Measurements from ENCODE around the gene TMEM185B.
"Not testable (repeated sequence)": the region's sequence is repeated elsewhere in the genome, so short reads cannot be mapped to it uniquely, and the experiment has no call there.

Gene TMEM185B

DNA sequence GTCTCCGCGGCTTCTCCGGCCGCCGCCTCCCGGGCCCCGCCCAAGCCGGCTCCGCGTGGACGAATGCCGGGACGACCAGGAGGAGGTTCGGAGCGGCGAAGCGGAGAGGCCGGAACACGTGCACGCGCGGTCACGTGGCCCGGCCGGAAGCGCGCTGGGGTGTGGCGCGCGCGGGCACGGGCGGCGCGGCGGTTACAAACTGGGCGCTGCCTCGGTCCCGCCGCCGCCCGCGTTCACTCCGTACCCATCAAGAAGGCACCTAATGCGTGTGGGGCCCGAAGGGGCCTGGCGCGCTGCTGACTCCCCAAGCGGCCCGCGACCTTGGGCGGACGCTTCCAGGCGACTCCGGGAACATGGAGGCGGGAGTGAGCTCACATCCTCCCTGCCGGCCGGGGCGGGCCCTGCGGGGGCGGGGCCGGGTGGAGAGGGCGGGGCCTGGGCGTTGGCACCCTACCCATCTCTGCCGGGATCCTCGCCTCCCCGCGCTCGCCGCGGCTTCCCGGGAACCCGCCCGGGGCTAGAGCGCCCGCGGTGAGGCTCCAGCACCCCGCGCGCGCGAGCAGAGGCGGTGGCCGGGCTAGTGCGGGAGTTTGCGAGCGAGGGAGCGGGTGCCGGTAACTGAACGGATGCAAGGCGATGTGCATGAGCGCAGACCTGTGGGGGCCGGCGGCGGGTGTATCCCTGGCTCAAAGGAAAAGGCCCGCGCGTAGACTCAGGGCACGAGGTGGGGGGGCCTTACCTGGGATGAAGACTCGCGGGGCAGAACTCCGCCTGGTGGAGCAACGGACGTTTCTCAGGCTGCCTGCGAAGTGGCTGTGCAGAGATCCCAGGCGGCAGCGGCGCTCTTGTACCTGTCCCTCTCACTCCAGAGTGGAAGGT, at the start of gene TMEM185B:
Gene TMEM185B, minus strand, starts transcription at position 367 of the 879 bp plus-strand sequence. CDS start 424 bp downstream, outside the sequence.
- Histone ChIP-seq H3K36me3 (ENCODE audit: insufficient read depth, low read length) (no peaks in the 10 kb centered on the region), H3K9me3 (ENCODE audit: control insufficient read depth, insufficient read depth, low read length) (peaks cover 4% of the 10 kb centered on the region; the same call in 1 of the 2 replicates), H3K9ac (ENCODE audit: low read depth, low read length) (peak within 1 kb of the TSS; percentile 67), H3K4me1 (ENCODE audit: insufficient read depth, low read length) (no peaks in the 10 kb centered on the region; the same call in 1 of the 2 replicates)

DNA sequence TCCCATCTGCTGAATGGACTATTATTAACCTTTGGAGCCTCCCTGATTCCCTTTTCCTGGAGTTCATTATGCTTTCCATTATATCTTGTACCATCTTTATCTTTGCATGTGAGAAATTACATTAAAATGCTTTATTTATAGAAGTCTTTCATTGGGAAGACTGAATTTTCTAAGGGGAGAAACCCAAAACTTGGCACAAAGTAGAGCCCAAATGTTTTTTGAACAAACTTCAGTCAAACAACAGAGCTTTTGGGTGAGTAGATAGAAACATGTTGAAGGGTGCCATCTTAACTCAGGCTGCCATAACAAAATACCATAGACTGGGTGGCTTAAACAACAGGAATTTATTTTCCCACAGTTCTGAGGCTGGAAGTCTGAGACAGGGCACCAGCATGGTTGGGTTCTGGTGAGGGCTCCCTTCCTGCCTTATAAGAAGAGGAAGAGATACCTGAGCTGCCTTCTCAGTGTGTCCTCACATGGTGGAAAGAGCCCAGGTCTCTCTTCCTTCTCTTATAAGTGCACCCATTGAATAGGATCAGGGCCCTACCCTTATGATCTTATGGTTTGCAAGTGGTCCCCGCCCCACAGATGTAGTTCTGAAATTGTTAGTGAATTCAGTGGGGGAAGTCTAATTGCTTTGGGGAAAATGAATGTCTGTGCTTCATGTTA, 48.6 kb upstream of the TMEM185B start:
- H3K4me1 ChIP-seq (ENCODE audit: insufficient read depth, low read length), result no peaks in the 10 kb centered on the region
- no peak overlapping the region for H3K9ac ChIP-seq (ENCODE audit: low read depth, low read length)
- peaks cover 2% of the 10 kb centered on the region; the same call in 1 of the 2 replicates for H3K9me3 ChIP-seq (ENCODE audit: control insufficient read depth, insufficient read depth, low read length)
- no peaks in the 10 kb centered on the region for H3K36me3 ChIP-seq (ENCODE audit: insufficient read depth, low read length)

GRCh38 chr2:120269816-120270215, 46.6 kb upstream of the TMEM185B start:
- Histone ChIP-seq H3K9me3 (ENCODE audit: control insufficient read depth, insufficient read depth, low read length) (no peaks in the 10 kb centered on the region), H3K9ac (ENCODE audit: low read depth, low read length) (no peak overlapping the region), H3K4me1 (ENCODE audit: insufficient read depth, low read length) (no peaks in the 10 kb centered on the region), H3K36me3 (ENCODE audit: insufficient read depth, low read length) (no peaks in the 10 kb centered on the region)

DNA sequence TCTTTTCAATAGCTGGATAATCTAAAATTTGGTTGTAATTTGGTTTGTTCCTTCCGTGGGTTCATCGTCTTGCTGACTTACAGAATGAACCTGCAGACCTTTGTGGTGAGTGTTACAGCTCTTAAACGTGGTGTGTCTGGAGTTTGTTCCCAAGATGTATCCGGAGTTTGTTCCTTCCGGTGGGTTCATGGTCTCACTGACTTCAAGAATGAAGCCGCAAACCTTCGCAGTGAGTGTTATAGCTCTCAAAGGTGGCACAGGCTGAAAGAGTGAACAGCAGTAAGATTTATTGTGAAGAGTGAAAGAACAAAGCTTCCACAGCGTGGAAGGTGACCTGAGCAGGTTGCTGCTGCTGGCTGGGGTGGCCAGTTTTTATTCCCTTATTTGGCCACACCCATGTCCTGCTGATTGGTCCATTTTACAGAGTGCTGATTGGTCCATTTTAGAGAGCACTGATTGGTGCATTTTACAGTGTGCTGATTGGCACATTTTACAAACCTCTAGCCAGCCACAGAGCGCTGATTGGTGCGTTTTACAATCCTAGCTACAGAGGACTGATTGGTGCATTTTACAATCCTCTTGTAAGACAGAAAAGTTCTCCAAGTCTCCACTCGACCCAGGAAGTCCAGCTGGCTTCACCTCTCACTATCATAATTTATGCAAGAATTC, 46.0 kb upstream of the TMEM185B start:
- Histone ChIP-seq H3K9ac (ENCODE audit: low read depth, low read length) (no peak overlapping the region), H3K4me1 (ENCODE audit: insufficient read depth, low read length) (no peaks in the 10 kb centered on the region), H3K9me3 (ENCODE audit: control insufficient read depth, insufficient read depth, low read length) (no peaks in the 10 kb centered on the region), H3K36me3 (ENCODE audit: insufficient read depth, low read length) (no peaks in the 10 kb centered on the region)

GRCh38 chr2:120267348-120267747, 44.1 kb upstream of the TMEM185B start:
- H3K4me1 ChIP-seq (ENCODE audit: insufficient read depth, low read length), result no peaks in the 10 kb centered on the region
- H3K9ac ChIP-seq (ENCODE audit: low read depth, low read length), result no peak overlapping the region
- H3K9me3 ChIP-seq (ENCODE audit: control insufficient read depth, insufficient read depth, low read length), result no peaks in the 10 kb centered on the region
- no peaks in the 10 kb centered on the region for H3K36me3 ChIP-seq (ENCODE audit: insufficient read depth, low read length)

GRCh38 chr2:120265006-120265405, 41.8 kb upstream of the TMEM185B start:
- no peaks in the 10 kb centered on the region for H3K9me3 ChIP-seq (ENCODE audit: control insufficient read depth, insufficient read depth, low read length)
- H3K4me1 ChIP-seq (ENCODE audit: insufficient read depth, low read length), result no peaks in the 10 kb centered on the region
- no peak overlapping the region for H3K9ac ChIP-seq (ENCODE audit: low read depth, low read length)
- no peaks in the 10 kb centered on the region for H3K36me3 ChIP-seq (ENCODE audit: insufficient read depth, low read length)

- Histone ChIP-seq H3K4me1 (ENCODE audit: insufficient read depth, low read length) (no peaks in the 10 kb centered on the region), H3K9me3 (ENCODE audit: control insufficient read depth, insufficient read depth, low read length) (peaks cover 2% of the 10 kb centered on the region; the same call in 1 of the 2 replicates), H3K9ac (ENCODE audit: low read depth, low read length) (no peak overlapping the region), H3K36me3 (ENCODE audit: insufficient read depth, low read length) (no peaks in the 10 kb centered on the region)
These were observed 39.7 kb upstream of the TMEM185B start for GRCh38 chr2:120262761-120263428.

- Histone ChIP-seq H3K9ac (ENCODE audit: low read depth, low read length) (no peak overlapping the region), H3K4me1 (ENCODE audit: insufficient read depth, low read length) (no peaks in the 10 kb centered on the region), H3K36me3 (ENCODE audit: insufficient read depth, low read length) (no peaks in the 10 kb centered on the region), H3K9me3 (ENCODE audit: control insufficient read depth, insufficient read depth, low read length) (peaks cover 4% of the 10 kb centered on the region; the same call in 1 of the 2 replicates)
These were observed 39.0 kb upstream of the TMEM185B start for GRCh38 chr2:120262150-120262549.

DNA sequence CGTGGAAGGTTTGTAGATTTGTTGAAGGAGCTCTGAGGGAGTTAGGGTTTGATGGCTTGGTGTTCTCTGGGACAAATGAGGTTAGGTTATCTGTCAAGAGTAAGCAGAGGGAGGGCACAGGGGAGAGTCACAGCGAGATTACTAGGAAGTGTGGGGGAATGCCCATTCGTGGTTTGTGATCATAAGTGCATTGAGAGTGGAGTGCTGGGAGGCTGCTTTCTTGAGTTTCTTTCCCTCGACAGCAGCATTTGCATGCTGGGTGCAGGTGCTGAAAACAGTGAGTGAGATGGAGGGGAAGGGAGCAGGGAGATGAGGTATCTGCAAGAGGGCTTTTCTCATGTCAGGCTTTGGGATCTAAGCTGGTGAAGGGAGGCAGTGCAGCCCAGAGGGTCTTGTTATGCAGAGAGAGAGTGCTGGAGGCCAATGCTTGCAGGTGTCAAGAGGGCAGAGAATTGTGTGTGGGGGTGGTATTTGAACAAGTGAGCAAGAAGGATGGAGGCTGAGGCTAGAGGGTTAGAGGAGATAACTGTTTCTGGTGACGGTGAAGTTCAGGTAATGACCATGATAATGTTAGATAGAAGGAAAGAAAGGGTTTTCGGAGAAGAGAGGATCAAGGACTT, 38.3 kb upstream of the TMEM185B start:
- no peaks in the 10 kb centered on the region; the same call in 1 of the 2 replicates for H3K36me3 ChIP-seq (ENCODE audit: insufficient read depth, low read length)
- no peak overlapping the region for H3K9ac ChIP-seq (ENCODE audit: low read depth, low read length)
- no peaks in the 10 kb centered on the region for H3K4me1 ChIP-seq (ENCODE audit: insufficient read depth, low read length)
- H3K9me3 ChIP-seq (ENCODE audit: control insufficient read depth, insufficient read depth, low read length), result peaks cover 4% of the 10 kb centered on the region; the same call in 1 of the 2 replicates

DNA sequence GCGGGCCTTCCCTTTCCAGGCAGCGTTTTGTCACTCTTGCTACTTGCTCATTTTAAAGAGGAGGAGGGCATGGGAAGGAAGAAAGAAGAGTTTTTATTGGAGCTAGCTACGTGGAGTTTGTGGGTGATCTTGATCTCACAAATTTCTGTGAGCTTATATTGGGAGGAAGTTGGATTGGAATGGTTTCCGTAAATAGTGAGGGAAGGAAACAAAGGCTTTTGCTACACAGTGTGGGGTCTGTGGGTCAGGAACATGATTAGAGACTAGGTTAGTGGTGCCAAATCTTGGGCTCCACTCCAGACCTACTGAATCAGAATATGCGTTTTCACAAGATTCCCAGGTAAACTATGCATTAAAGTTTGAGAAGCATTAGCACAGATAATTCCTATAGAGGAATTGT, 37.5 kb upstream of the TMEM185B start:
- no peak overlapping the region for H3K9ac ChIP-seq (ENCODE audit: low read depth, low read length)
- no peaks in the 10 kb centered on the region; the same call in 1 of the 2 replicates for H3K36me3 ChIP-seq (ENCODE audit: insufficient read depth, low read length)
- H3K9me3 ChIP-seq (ENCODE audit: control insufficient read depth, insufficient read depth, low read length), result peaks cover 4% of the 10 kb centered on the region; the same call in 1 of the 2 replicates
- H3K4me1 ChIP-seq (ENCODE audit: insufficient read depth, low read length), result no peaks in the 10 kb centered on the region

DNA sequence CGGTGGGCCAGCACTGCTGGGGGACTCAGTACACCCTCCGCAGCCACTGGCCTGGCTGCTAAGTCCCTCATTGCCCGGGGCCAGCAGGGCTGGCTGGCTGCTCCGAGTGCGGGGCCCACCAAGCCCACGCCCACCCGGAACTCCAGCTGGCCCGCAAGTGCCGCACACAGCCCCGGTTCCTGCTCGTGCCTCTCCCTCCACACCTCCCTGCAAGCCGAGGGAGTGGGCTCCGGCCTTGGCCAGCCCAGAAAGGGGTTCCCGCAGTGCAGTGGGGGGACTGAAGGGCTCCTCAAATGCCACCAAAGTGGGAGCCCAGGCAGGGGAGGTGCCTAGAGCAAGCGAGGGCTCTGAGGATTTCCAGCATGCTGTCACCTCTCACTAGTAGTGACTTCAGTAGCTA, 36.7 kb upstream of the TMEM185B start:
- H3K9ac ChIP-seq (ENCODE audit: low read depth, low read length); H3K36me3 ChIP-seq (ENCODE audit: insufficient read depth, low read length); H3K4me1 ChIP-seq (ENCODE audit: insufficient read depth, low read length); H3K9me3 ChIP-seq (ENCODE audit: control insufficient read depth, insufficient read depth, low read length): not testable (repeated sequence)

DNA sequence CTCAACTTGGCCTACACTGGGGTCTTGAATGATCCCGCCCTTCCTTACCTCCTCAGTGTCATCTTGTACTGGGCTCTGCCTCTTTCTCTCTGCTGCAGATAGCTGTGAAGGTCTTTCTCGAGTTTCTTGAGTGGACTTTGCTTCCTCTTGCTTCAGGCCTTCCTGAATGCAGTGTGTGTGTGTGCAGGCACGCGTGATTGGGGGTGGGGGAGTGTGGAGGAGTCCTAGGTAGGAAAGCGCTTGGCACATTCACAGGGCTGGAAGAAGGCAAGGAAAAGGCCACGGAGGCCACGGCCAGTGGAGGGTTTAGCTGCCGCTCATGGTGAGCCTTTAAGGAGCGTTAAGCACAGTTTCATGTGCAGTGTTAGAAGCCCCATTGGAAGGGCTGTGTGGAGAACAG, 35.0 kb upstream of the TMEM185B start:
- H3K9ac ChIP-seq (ENCODE audit: low read depth, low read length), result no peak overlapping the region
- H3K4me1 ChIP-seq (ENCODE audit: insufficient read depth, low read length), result 0 out of 2 replicates have a peak, but pooled peaks cover 6% of the 10 kb centered on the region
- H3K36me3 ChIP-seq (ENCODE audit: insufficient read depth, low read length), result no peaks in the 10 kb centered on the region; the same call in 1 of the 2 replicates
- peaks cover 4% of the 10 kb centered on the region; the same call in 1 of the 2 replicates for H3K9me3 ChIP-seq (ENCODE audit: control insufficient read depth, insufficient read depth, low read length)

DNA sequence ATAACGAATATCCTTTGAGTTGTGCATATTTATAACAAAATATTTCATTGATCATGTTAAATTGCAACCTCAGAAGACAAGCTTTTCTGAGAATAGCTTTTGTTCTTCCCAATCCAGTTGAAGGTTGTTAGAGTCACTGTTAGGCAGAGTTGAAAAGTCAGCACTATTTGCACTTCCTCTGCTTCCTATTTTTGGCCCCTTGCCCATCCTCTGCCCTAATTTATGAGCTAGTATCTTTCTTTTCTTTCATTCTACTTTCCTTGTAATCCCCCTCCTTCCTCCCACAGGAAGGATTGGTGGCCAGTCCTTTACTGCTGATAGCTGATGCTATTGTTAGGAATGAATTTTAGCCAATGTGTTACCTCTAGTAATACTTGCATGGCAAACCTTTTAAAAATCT, 34.3 kb upstream of the TMEM185B start:
- Histone ChIP-seq H3K36me3 (ENCODE audit: insufficient read depth, low read length) (no peaks in the 10 kb centered on the region; the same call in 1 of the 2 replicates), H3K4me1 (ENCODE audit: insufficient read depth, low read length) (0 out of 2 replicates have a peak, but pooled peaks cover 6% of the 10 kb centered on the region), H3K9ac (ENCODE audit: low read depth, low read length) (no peak overlapping the region), H3K9me3 (ENCODE audit: control insufficient read depth, insufficient read depth, low read length) (peaks cover 4% of the 10 kb centered on the region; the same call in 1 of the 2 replicates)

Measured in ES-I3 (cell line).